NCI-H345 treated with DMSO at 0.1 percent for 48 hours (cell line): ENCODE results near the gene NMRK1.

Source experiments
- DNase-seq: peaks from one replicate; lab custom pipeline; 2025; ENCODE audit not compliant: unreplicated experiment; lab: John Stamatoyannopoulos, UW

The NMRK1 gene

DNA sequence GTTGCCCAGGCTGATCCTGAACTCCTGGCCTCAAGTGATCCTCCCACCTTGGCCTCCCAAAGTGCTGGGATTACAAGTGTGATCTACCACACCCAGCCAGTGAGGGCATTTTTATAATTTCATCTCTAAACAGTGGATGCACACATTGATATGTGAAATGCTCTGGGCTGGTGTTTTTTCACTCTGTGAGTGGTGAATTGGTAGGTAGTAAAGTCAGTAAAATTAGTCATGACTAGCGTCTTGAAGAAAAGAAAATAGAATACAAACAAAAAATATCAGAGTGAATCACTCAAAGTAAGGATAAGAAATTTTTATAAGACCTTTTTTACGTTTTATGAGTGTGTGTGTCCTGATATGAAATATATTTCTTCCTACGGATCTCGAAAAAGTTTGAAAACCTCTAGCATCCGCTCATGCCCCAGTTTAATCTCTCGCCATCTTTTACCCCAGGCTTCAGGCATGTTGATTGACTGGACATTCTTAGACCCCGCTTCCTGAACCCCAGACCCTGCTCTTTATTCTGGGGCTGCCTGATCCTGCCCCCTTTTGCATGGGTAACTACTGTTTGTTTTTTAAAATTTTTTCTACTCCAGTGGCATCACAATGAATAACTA, 14.3 kb upstream of the NMRK1 start:
- no peak for DNase-seq

DNA sequence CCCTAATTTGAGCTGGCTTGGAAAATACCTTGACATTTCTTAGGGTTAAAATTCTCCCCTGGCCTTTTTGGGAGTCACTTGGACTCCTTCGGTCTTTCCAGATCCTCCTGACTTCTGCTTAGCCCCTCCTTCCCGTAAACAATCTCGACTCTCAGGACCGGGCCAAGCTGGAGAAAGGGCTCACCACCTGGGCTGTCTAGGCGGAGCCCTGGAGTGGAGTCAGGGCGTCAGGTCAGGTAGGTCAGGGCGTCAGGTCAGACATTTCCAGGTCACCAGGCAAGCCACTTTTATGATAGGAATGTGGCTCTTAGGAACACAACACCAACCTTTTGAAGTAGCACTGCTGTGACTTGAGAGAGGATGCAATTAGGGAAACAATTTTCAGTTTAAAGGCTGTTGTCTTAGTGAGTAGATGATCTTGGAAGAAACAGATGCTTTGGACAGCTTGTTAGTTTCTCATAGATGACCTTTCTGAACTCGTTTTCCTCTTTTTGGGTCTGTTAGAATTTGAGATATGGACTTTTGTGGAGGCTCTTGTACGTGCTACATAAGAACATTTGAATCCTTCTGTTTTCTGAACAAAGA, 13.1 kb upstream of the NMRK1 start:
- no peak for DNase-seq

DNA sequence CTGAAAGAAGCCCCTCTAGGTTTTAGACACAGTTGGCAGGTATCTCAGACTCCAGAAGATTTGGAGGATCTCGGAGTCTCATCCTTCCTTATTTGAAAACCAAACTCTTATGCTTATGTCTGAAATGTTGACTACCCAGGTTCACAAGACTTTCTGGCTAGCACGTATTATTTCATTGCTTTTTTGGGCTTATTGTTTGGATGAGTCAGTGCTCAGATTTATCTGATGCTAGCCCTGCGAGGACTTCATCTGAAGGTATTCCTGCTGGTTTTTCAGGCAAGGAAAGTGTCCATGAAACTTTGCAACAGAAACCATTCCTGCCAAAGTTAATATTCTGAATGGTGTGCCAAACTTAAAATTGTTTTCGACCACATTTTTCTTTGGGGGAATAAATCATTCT, 8.8 kb upstream of the NMRK1 start:
- no peak for DNase-seq

DNA sequence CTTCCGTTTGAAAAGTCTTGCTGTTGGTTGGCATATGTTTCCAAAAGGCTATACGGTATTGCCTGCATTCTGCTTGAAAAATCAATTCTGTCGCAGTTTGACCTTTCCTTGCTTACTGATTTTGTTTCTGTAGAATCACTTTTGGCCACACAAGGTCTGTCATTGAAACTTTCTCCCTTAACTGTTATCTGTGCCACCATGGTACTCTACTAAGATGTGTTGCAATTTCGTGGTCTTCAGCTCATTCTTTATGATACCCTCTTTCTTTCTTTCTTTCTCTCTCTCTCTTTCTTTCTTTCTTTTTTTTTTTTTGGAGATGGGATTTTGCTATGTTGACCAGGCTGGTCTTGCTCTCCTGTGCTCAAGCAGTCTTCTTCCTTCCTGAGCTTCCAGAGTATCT, 4.8 kb upstream of the NMRK1 start:
- DNase-seq: no peak

DNA sequence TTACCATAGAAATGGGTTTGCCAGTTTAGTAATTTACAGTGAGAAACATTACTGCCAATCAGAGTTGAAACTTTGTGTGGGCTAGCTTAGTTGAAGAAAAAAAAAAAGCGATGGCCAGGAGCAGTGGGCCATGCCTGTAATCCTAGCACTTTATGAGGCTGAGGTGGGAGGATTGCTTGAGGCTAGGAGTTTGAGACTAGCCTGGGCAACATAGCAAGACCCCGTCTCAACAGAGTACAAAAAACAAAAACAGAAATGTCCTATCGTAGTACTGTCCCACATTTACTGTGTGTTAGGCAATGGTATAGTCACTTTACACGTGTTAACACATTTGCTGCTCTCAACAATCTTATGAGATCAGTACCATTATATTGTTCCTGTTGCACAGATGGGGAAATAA, 2.6 kb upstream of the NMRK1 start:
- no peak for DNase-seq

DNA sequence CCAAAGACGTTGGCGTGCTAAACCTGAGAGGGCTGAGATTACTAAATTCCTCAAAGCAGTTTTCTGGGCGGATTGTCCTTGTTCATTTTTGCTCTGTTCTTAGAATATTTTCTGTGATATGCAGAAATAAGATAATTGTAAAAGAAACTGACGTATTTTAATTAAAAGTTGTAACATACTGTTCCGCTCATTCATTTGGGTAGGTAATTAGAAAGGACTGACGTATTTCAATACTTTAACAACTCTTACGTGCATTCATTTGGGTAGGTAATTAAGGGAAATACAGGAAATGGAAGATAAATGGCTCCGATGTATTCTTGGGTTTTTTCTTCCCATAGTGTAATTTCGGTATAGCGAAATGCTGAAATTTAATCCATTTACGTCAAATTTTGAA, 1.4 kb upstream of the NMRK1 start:
- no peak for DNase-seq

DNA sequence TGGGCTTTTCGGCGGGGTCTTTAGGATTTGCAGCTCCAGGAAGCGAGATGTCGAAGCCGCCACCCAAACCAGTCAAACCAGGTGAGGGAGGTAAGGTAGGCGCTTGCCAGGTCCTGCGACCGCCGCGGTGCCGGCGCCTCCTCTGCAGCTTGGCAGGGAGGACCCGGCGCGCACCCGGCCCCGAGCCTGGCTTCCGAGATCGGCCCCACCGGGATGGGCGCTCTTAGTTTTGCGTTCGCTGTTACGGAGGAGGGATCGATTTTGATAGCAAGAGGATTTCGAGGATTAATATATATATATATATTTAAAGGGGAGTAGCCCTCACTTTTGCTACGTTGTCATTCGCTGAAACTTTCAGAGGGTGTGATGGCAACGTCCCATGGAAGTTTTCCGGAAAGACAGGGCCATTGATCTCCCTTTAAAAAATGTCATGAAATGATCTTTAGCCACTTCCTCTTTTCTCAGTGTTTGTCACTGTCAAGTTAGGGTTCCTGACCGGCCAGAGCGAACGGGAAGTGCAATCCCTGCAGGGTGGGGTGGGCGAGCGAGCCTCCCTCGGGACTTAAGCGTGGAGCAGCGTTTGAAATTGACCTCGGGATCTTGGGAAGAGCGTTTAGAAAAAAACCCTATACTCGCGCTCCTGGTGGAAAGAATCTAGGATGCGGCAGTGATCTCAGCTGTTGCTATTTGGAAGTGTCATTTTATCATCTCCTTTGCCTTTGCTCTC, 854 bp upstream of the NMRK1 start:
- peak; percentile 58 for DNase-seq

DNA sequence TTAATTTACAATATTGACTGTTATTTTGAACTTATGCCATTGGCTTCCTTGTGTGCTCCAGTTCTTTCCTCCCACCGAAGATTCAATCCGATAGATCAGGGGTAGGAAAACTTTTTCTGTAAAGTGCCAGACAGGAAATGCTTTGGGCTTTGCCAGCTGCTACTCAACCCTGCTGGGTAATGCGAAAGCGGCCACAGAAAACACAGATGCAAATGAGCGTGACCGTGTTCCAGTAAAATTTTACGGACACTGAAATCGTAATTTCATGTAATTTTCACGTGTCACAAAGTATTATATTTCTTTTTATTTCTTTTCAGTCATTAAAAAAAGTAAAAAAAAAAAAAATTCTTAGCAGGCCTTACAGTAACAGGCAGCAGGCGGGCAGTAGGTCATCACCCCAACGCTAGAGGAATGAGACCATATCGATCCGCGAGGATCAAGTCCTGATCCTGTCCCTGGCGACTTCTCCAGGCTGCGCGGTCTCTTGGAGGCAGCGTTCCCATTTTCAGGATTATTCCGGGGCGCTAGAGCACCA, 599 bp downstream of the NMRK1 start:
- no peak for DNase-seq

DNA sequence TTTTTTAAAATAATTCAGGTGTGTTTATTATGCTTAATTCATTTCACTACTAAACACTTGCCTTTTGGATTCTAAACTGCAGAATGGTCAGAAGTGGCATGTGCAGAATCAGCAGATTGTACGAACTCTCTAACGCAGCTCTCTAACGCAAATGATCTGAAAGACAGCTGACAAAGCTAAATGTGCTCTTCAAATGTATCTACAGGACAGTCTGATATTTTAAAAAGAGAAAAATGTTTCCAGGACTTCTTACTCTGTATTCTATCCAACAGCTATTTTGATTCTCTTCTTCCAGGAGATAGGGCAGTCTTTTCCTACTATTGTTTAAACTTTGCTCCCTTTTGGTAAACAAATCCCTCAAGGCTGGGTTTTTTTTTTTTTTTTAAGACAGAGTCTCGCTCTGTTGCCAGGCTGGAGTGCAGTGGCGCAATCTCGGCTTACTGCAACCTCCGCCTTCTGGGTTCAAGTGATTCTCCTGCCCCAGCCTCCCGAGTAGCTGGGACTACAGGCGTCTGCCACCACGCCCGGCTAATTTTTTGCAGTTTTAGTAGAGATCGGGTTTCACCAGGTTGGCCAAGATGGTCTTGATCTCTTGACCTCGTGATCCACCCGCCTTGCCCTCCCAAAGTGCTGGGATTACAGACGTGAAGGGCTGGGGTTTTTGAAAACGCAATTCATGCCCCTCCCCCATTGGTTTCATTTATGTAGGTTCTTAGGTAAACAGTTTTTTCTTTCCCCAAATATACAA, 1.2 kb downstream of the NMRK1 start:
- no peak for DNase-seq

DNA sequence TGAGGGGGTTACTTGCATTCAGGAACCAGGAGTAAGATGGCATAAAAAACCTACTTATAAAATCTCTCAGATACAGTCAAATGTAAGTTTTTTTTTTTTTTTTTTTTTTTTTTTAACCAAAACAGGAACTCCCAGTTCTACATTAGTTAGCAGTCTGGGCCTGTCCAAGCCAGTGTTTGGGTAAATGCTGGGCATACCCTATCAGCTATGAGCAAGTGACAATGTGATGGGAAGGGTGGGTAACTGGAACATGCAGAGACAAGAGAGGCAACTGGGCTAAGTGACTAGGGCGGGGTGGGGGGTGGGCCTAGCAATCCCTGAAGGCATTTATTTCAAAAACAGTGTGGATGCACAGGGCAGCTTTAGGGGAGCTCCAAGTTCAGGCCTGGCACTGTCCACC, 2.3 kb downstream of the NMRK1 start:
- no peak for DNase-seq

DNA sequence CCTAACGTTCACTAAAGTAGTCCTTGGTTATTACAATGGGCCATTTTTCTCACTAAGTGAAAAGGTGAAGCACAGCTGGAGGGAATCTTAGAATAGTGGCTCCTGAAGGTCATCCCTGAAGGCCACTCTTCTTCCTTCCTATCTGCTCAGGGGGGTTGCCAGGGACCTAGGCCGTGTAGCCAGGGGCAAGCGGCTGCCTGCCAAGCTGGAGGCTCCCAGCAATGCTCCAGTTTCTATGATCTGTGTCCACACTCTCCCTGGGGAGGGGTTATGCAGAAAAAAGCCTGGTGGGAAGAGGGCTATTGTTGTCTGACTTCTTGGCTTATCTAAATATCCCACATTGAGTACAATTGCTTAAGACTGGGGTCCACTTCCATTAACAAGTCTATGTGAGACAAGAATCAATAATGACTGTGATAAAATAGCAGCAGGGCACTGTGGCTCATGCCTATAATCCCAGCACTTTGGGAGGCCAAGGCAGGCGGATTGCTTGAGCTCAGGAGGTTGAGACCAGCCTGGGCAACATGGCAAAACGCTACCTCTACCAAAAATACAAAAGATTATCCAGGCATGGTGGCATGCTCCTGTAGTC, 3.8 kb downstream of the NMRK1 start:
- DNase-seq: no peak

DNA sequence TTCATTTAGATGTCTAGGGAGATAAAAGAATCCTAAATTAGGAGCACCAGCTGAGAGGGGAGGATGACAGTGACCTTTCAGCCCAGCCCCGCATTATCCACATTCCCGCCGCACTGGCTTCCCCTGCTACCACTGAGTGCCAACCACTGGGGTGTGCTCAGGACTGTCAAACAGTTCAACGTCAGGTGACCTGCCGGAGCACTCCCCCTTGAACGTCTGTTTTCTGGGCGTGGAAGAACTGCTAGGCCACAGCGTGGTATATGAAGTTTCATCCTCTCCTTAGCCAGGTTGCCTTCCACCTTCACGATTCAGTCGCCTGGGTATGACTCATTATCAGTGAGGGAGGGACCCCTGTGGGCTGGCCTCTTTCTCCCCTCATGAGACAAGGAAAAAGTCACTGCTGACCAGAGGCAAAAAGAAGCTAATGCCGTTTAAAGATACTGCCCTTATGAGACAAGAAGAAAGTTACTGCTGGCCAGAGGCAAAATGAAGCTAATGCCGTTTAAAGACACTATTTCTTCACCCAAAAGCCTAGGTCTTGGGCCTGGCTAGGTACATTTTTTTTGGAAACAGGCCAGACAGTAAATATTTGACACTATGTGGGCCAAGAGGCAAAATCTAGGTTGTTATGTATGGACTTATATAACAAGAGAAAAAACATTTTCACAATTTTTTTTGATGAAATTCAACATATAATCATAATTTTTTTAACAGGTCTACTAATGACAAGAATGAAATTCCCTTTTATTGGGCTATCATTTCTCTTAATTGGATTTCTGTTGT, 4.6 kb downstream of the NMRK1 start:
- no peak for DNase-seq

DNA sequence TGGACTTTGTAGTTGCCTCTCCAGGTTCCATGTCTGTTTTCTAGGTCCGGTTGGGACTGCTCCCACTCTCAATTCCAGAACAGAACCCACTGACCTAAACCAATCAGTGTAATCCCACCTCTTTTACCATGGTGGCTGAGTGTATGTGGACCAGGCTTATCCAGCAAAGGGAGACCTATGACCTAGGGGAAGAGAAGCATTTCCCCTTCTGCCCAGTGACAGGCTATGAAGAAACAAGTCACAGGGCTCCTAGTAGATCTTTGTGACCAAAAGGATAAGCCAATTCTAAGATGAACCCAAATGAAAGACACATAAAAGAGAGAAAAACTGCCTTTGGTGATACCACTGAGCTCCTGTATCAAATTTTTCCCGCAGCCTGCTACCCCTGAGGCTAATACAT, 6.3 kb downstream of the NMRK1 start:
- DNase-seq: no peak

DNA sequence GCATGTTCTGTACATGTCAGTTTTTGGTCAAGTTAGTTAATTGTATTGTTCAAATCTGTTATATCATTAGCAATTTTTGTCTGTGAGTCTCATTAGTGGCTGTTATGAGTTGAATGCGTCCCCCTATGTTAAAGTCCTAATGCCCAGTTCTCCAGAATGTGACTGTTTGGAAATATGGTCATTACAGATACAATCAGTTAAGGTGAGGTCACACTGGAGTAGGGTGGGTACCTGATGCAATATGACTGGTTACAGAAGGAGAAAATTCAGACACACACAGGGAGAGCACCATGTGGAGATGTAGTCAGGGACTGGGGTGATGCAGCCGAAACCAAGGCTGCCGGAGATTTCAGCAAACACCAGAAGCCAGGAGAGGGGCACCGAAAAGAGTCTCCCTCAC, 15.1 kb downstream of the NMRK1 start:
- DNase-seq: no peak

DNA sequence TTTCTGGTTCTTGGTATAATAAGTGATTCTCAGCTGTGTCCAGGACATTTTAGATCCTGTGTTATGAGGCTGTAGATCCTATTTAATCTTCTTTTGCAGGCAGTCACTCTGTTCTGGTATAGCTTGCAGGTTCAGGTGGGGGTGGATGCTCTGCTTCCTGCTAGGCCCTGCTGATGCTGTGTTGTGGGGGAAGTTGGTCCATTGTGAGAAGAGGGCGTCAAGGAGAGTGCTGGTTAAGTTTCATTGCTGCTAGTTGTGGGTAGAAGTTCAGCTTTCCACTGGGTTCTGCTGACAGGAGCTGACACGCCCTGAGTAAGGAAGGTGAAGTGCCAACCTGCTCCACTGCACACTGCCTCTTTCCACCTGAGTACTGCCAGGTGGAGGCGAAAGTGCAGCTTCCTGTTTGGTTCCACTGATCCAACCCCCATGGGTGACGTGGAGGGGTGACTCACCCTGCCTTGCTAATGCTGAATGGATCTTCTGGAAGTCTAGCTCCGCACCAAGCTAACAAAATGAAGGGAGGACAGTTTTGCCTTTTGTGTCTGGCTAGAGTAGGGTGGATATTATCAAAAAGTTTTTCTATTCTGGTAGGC, 16.3 kb downstream of the NMRK1 start:
- DNase-seq: no peak

DNA sequence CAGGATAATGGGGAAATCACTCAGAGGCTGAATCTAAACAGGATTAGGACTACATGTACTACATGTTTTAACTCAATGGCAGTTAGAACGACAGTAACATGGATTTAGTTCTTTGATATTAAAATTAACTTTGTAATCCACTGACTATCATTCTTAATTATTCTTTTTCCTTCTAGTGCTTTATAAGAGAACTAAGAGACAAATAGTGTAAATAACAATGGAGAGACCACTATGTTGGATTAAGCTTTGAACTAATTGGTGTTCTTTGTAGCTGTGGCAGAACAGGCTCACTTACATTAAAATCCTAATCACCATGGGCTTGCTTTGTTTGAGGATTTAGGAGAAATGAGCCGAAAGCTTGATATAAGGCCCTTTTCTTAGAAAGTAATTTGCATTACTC, 18.8 kb downstream of the NMRK1 start:
- DNase-seq: no peak

DNA sequence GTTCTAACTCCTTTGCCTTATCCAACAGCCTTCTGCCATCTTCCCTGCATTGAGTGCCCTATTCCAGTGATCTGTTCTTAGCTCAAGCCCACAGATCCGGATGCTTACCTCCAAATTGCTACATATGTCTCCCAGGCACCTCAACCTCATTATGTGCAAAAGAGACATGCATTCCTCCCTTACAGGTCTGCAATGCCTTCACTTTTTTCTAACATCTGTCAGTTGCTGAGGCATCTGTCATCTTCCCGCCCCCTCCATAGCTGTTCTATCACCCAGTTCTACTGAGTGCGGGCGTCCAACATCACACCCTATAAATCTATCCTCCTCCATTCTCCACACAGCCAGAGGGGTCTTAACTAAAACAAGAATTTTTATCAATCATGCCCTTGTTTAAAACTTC, 20.1 kb downstream of the NMRK1 start:
- DNase-seq: no peak

DNA sequence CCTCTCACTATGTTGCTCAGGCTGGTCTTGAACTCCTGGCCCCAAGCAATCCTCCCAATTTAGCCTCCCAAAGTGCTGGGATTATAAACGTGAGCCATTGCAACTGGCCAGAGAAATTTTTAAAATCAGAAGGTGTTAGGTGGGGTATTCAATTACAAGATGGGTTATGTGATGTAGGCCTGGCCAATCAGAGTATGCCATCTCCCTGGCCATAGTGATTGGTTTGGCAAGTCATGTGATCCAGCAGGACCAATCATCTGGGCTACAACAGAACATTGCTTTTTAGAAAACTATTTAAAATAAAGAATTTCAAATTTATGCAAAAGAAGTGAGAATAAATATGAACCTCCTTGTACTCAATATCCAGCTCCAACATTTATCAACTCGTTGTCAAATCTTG, 22.4 kb downstream of the NMRK1 start:
- no peak for DNase-seq

DNA sequence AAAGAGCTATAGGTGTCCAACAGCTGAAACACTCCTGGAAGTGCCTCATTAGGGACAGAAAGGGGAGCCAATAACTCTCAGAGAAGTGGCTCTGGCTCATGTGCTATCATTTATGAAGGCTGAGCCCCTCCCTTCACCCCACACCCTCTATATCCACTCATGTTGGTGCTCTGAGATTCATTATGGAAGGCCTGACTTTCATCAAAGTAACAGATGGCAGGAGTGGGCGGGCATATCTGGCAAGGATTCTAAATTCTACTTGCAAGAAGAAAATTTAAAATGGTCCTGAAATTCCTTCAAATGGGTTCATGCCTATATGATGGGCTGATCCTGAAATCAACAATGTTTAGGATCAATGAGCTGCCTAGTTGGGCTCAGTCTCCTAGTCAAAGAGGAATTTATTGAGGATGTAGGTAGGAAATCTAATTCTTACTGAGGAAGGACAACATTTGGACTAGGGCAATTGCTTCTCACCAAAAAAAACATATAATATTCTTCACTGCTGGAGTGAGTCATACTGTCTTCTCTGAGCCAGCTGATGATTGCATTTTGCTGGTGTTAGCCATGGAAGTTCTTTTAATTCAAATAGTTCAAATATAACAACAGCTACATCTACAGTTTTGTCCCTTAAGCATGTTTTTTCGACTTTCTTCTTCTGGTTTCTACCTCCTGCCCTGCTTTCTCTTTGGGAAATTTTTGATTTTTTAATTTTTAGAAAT, 23.5 kb downstream of the NMRK1 start:
- no peak for DNase-seq
